Stimulated activated CD8-positive, alpha-beta memory T cell treated with anti-CD3 and anti-CD28 coated beads, Interleukin-7, amount 100 ng/mL, for 4 hours (primary cell): ENCODE results near the gene KRTAP4-9.
"Not testable (repeated sequence)": the region's sequence is repeated elsewhere in the genome, so short reads cannot be mapped to it uniquely, and the experiment has no call there.

Experiments
- DNase-seq, 2 donors: peaks; one replicate each; pipeline ENCODE4 v3.0.0-alpha.2; 2020; ENCODE audit warnings: low read depth in 2 of 2

KRTAP4-9 gene

GRCh38 chr17:41098042-41098441 lies 7.1 kb upstream of the KRTAP4-9 start, which contains the start of gene KRTAP4-8:
Gene KRTAP4-8 (minus strand): TSS chr17:41098142. CDS start chr17:41098084, 58 bp downstream.
- no peak for DNase-seq

GRCh38 chr17:41098481-41098880 lies 6.7 kb upstream of the KRTAP4-9 start:
- DNase-seq, result no peak

DNA sequence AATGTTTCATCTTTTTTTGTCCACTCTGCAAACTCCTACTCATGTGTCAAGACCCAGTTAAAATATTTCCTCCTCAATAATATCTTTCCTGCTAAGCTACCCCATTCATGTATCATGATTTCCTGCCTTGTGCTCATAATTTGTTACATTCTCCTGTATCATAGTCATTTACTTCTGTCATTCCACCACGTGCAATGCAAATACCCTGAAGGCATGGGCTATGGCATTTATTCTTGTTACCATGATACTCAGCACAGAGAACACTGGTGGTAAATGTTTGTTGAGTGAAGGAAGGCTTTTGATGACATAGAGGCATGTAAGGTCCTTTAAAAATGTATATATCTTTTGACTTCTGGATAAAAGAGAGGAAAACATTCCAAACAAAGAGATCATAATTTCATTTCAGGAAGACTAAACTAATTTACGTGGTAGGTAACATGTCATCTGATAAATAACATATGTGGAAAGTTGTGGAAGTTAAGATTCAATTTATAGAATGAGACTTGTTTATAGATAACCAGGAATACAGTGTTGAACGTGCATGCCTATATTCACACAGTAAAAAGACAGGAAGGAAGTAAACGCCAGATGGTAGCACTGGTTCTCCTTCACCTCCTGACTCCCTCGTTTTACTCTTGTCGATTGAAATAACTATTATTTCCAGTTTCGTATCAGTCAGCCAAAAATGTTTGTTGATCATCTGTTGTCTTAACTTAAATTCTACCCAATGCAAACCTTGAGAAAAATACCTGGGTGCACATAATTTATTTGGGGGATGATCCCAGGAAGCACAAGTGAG lies 5.3 kb upstream of the KRTAP4-9 start:
- DNase-seq, result not testable (repeated sequence)

- DNase-seq, result no peak
Observed at GRCh38 chr17:41101586-41102259, 3.5 kb upstream of the KRTAP4-9 start, which contains the start of gene KRTAP4-16. Gene KRTAP4-16 (minus strand): TSS chr17:41102209. CDS start chr17:41102209, 0 bp downstream.

- no peak for DNase-seq
Observed at GRCh38 chr17:41103896-41104295, 1.3 kb upstream of the KRTAP4-9 start.

DNA sequence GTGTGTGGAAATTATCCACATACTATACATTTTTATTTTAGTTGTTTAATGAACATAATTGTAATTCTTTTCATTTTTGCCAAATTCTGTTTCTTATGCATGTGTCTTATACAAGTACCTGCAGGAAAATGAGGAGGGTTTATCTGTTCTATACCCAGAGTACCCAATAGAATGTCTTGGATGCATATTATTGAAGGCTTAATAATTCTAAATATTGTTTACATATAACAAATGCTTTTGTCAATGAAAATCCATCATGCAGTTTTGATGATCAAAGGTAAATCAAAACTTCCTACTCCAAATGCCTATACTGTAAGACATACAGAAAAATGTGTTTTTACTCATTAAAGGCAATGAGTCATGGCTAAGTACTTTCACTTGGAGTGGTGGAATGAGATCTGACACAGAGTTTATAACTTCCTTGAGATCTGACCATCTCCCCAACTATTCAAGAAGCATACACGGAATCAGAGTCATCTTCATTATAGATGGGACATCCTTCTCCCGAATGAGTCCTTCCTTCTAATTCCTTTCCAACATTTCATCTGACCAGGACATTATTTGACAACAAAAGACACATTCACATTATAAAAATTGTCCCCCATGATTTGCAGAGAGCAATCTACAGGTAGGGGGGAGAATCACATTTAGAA lies 677 bp upstream of the KRTAP4-9 start:
- DNase-seq, result not testable (repeated sequence)

DNA sequence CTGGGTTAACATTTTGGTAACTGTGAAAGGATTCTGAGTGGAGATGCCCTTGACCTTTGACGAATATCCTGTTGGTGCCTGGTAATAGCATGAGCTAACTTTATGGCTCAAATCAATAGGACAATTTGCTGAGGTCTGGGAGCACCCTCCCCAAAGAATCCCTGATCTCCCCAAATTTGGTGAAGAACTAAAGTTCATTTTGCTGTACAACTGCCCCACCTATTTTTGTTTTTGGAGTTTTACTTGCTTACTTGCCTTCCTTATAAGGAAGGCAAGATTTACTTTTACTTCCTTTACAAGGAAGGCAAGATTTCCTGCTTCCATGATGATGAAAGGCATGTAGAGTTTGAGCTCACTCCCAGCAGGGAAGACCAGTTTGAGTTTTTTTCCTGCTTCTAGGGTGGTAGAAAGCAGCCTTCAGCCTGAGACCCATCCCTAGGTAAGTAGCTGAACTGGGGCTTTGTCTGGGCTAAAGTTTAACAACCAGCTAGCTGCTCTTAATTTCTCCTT lies 2.8 kb downstream of the KRTAP4-9 start:
- DNase-seq, result no peak

- not testable (repeated sequence) for DNase-seq
Observed at GRCh38 chr17:41108728-41109386, 3.7 kb downstream of the KRTAP4-9 start.

DNA sequence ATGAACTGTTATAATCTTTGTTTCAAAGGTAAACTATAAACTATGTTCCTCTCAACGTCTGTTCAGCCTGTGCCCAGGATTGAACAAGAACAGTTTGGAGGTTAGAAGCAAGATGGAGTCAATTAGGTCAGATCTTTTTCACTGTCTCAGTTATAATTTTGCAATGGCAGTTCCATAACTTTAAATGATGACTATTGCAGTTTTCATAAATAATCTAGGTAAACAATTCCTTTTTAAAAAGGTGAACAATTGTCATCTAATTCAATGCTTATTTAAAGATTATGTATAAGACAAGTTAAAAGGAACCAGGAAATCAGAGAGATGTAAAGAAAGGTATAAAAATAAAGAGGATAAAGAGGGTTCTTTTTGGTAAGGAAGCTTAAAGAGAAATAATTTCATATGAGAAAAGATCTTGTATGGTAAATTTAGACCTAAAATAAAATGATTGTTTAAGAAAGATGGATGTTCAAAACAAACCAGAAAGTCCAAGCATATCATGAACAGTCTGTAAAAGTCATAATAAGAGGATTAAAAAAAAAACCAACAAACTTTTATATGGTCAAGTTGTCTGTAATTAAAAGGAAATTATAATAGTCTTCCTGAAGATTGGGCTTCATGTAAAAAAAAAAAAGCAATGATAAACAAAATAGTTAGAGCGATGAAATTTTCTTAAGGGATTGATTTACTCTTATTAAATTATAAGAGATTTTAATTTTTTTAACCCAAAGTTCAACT lies 6.1 kb downstream of the KRTAP4-9 start:
- DNase-seq, result no peak

- DNase-seq, result no peak
Observed at GRCh38 chr17:41116297-41116696, 11.1 kb downstream of the KRTAP4-9 start.

GRCh38 chr17:41117846-41118386 lies 12.7 kb downstream of the KRTAP4-9 start, which contains the start of gene KRTAP4-11:
Gene KRTAP4-11 (minus strand): TSS chr17:41118373. CDS start chr17:41118315, 58 bp downstream.
- not testable (repeated sequence) for DNase-seq

DNA sequence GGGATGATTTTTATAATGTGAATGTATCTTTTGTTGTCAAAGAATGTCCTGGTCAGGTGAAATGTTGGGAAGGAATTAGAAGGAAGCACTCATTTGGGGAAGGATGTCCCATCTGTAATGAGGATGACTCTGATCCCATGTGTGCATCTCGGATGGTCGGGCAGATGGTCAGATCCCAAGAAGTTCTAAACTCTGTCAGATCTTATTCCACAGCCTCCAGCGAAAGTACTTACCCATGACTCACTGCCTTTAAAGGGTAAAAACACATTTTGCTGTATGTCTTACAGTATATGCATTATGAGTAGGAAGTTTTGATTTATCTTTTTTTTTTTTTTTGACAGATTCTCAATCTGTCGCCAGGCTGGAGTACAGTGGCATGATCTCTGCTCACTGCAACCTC lies 13.5 kb downstream of the KRTAP4-9 start:
- no peak for DNase-seq

DNA sequence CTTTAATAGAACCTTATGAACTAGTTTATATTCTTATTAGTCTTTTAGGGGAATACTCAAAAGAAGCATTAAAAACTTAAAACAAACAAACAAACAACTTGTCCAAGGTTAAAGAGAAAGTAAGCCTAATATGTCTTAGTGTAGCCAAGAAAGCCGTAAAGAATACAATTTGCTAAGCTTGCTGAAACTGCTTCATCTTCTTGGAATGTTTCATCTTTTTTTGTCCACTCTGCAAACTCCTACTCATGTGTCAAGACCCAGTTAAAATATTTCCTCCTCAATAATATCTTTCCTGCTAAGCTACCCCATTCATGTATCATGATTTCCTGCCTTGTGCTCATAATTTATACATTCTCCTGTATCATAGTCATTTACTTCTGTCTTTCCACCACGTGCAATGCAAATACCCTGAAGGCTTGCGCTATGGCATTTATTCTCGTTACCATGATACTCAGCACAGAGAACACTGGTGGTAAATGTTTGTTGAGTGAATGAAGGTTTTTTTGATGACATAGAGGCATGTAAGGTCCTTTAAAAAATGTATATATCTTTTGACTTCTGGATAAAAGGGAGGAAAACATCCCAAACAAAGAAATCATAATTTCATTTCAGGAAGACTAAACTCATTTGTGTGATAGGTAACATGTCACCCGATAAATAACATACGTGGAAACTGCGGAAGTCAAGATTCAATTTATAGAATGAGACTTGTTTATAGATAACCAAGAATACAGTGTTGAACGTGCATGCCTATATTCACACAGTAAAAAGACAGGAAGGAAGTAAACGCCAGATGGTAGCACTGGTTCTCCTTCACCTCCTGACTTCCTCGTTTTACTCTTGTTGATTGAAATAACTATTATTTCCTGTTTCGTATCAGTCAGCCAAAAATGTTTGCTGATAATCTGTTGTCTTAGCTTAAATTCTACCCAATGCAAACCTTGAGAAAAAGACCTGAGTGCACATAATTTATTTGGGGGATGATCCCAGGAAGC lies 14.8 kb downstream of the KRTAP4-9 start:
- DNase-seq, result not testable (repeated sequence)

GRCh38 chr17:41121742-41122141 lies 16.6 kb downstream of the KRTAP4-9 start:
- DNase-seq, result no peak

DNA sequence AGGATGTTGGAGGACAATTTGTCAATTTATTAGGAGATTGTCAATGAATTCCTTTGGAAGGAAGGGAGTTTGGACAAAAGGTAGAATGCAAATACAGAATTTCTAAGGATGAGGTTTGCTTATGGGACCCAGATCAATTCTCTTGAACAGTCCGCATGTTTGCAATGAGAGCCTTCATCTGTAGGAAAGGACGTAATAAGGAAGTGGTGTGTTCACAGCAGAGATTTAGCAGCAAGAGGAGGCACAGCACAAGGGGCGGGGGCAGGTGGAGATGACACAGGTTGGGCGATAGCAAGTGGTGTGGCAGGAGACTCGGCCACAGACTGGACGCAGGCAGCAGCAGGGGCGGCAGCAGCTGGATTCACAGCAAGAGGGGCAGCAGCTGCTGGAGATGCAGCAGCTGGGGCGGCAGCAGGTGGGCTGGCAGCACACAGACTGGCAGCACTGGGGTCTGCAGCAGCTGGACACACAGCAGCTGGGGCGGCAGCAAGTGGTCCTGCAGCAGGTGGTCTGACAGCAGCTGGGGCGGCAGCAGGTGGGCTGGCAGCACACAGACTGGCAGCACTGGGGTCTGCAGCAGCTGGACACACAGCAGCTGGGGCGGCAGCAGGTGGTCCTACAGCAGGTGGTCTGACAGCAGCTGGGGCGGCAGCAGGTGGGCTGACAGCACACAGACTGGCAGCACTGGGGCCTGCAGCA lies 18.3 kb downstream of the KRTAP4-9 start:
- not testable (repeated sequence) for DNase-seq

- not testable (repeated sequence) for DNase-seq
Observed at GRCh38 chr17:41123991-41124371, 18.8 kb downstream of the KRTAP4-9 start, which contains the start of gene KRTAP4-12. Gene KRTAP4-12 (minus strand): TSS chr17:41124182. CDS start chr17:41124122, 60 bp downstream.

GRCh38 chr17:41125064-41125463 lies 19.9 kb downstream of the KRTAP4-9 start:
- no peak for DNase-seq

DNA sequence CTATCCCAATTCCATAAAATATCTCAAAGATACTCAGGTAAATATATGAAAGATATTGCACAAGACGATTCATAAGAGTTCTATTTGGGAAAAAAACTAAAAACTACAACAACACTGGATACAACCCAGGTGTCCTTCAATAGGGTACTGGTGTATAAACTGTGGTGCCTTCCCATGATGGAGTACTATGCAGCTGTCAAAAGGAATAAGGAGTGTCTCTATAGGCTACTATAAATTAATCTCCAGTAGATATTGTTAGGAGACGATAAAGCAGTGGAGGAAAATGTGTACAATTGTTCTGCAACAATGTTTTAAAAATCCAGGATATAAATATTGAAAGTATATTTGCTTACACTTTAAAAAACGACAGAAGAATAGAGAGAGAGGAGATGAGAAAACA lies 21.2 kb downstream of the KRTAP4-9 start:
- no peak for DNase-seq

GRCh38 chr17:41127371-41127770 lies 22.2 kb downstream of the KRTAP4-9 start:
- no peak for DNase-seq
